NT2/D1 (cell line): Measurements from ENCODE around the gene LNP1.
"Not testable (repeated sequence)": the region's sequence is repeated elsewhere in the genome, so short reads cannot be mapped to it uniquely, and the experiment has no call there.

Experiments used
- DNase-seq: peaks from one replicate; pipeline ENCODE4 v3.0.0-alpha.2; 2011; ENCODE audit warnings: low read depth, low spot score
- H3K27me3 ChIP-seq: 2 replicates; pipeline ENCODE4 v1.6.0; 2011; ENCODE audit warnings: mild to moderate bottlenecking; ENCODE audit not compliant: insufficient read length, insufficient read depth
- H3K36me3 ChIP-seq: 2 replicates; pipeline ENCODE4 v1.6.1; 2011; ENCODE audit warnings: mild to moderate bottlenecking, low read length, mixed read lengths; ENCODE audit not compliant: insufficient read depth, insufficient read length
- H3K4me1 ChIP-seq: 2 replicates; pipeline ENCODE4 v1.5.1; 2011; ENCODE audit not compliant: insufficient read depth, insufficient read length
- H3K4me3 ChIP-seq: 2 replicates; pipeline ENCODE4 v1.5.1; 2011; ENCODE audit warnings: low read depth; ENCODE audit not compliant: insufficient read length
- H3K9ac ChIP-seq: 2 replicates; pipeline ENCODE4 v1.6.0; 2011; ENCODE audit warnings: low read depth; ENCODE audit not compliant: insufficient read length
- H3K9me3 ChIP-seq: 2 replicates; pipeline ENCODE4 v1.5.1; 2011; ENCODE audit warnings: mild to moderate bottlenecking, low read length; ENCODE audit not compliant: insufficient read depth
- SUZ12 ChIP-seq: IDR thresholded peaks from 2 replicates; pipeline ENCODE4 v1.6.1; 2011; ENCODE audit not compliant: insufficient read length, insufficient read depth; ENCODE audit errors: extremely low read depth
- YY1 ChIP-seq: IDR thresholded peaks from 2 replicates; pipeline ENCODE4 v1.6.1; 2011; ENCODE audit not compliant: insufficient read length, insufficient read depth
- ZNF274 ChIP-seq: IDR thresholded peaks from 2 replicates; pipeline ENCODE4 v1.6.1; 2011; ENCODE audit warnings: mild to moderate bottlenecking, low read depth, low read length

Gene LNP1

GRCh38 chr3:100463646-100464155, 62.4 kb downstream of the LNP1 start:
- no peaks in the 10 kb centered on the region for H3K27me3 ChIP-seq

GRCh38 chr3:100465892-100466777, 64.8 kb downstream of the LNP1 start:
- Histone ChIP-seq H3K9ac (no peak overlapping the region), H3K9me3 (peaks cover 36% of the 10 kb centered on the region), H3K4me3 (no peak overlapping the region), H3K27me3 (no peaks in the 10 kb centered on the region), H3K4me1 (no peaks in the 10 kb centered on the region), H3K36me3 (no peaks in the 10 kb centered on the region)
- no peak for DNase-seq
- TF ChIP-seq YY1 (no peak), SUZ12 (no peak), ZNF274 (no peak)

More at GRCh38 chr3:100463646-100464155, 62.4 kb downstream of the LNP1 start:
- TF ChIP-seq ZNF274 (no peak), SUZ12 (no peak), YY1 (no peak)
- no peaks in the 10 kb centered on the region for H3K36me3 ChIP-seq
- no peaks in the 10 kb centered on the region for H3K4me1 ChIP-seq
- H3K9me3 ChIP-seq = peaks cover 19% of the 10 kb centered on the region; the same call in 1 of the 2 replicates
- no peak overlapping the region for H3K9ac ChIP-seq
- no peak for DNase-seq
- no peak overlapping the region for H3K4me3 ChIP-seq

- Histone ChIP-seq H3K9me3 (peaks cover 40% of the 10 kb centered on the region), H3K4me3 (no peak overlapping the region), H3K4me1 (no peaks in the 10 kb centered on the region), H3K27me3 (no peaks in the 10 kb centered on the region), H3K36me3 (no peaks in the 10 kb centered on the region), H3K9ac (no peak overlapping the region)
- no peak for DNase-seq
- TF ChIP-seq YY1 = no peak
- no peak for TF ChIP-seq SUZ12
- TF ChIP-seq ZNF274 = no peak
These were observed 65.8 kb downstream of the LNP1 start for GRCh38 chr3:100467133-100467532.

- no peak for DNase-seq
- H3K9me3 ChIP-seq = peaks cover 40% of the 10 kb centered on the region
- TF ChIP-seq ZNF274 = no peak
- no peak for TF ChIP-seq SUZ12
- TF ChIP-seq YY1 = no peak
- H3K4me3 ChIP-seq = no peak overlapping the region
- H3K27me3 ChIP-seq = no peaks in the 10 kb centered on the region
- H3K36me3 ChIP-seq = no peaks in the 10 kb centered on the region
- no peaks in the 10 kb centered on the region for H3K4me1 ChIP-seq
- H3K9ac ChIP-seq = no peak overlapping the region
These were observed 67.3 kb downstream of the LNP1 start for GRCh38 chr3:100468676-100469075.

- Histone ChIP-seq H3K27me3 (no peaks in the 10 kb centered on the region), H3K4me3 (no peak overlapping the region), H3K9ac (no peak overlapping the region), H3K9me3 (peaks cover 40% of the 10 kb centered on the region), H3K36me3 (no peaks in the 10 kb centered on the region), H3K4me1 (no peaks in the 10 kb centered on the region)
- no peak for TF ChIP-seq ZNF274
- no peak for TF ChIP-seq SUZ12
- TF ChIP-seq YY1 = no peak
- no peak for DNase-seq
These were observed 69.6 kb downstream of the LNP1 start for GRCh38 chr3:100470951-100471350.

- no peaks in the 10 kb centered on the region for H3K27me3 ChIP-seq
- peaks cover 40% of the 10 kb centered on the region for H3K9me3 ChIP-seq
- no peak for DNase-seq
- no peak overlapping the region for H3K4me3 ChIP-seq
- TF ChIP-seq YY1 (no peak), ZNF274 (no peak), SUZ12 (no peak)
- H3K36me3 ChIP-seq = no peaks in the 10 kb centered on the region
- no peaks in the 10 kb centered on the region for H3K4me1 ChIP-seq
- no peak overlapping the region for H3K9ac ChIP-seq
These were observed 70.1 kb downstream of the LNP1 start for GRCh38 chr3:100471444-100471843.

- not testable (repeated sequence) for H3K9me3 ChIP-seq, H3K27me3 ChIP-seq, H3K4me1 ChIP-seq, H3K4me3 ChIP-seq, DNase-seq, H3K36me3 ChIP-seq, H3K9ac ChIP-seq
These were observed 76.6 kb downstream of the LNP1 start for GRCh38 chr3:100477851-100478360.

- H3K9me3 ChIP-seq, H3K4me3 ChIP-seq: not testable (repeated sequence)
These were observed 77.2 kb downstream of the LNP1 start for GRCh38 chr3:100478521-100478920.

More at GRCh38 chr3:100478521-100478920, 77.2 kb downstream of the LNP1 start:
- not testable (repeated sequence) for H3K27me3 ChIP-seq, DNase-seq, H3K4me1 ChIP-seq, H3K36me3 ChIP-seq, H3K9ac ChIP-seq
